Astrocyte of the spinal cord (primary cell): ENCODE data around the gene ARHGEF1.

ENCODE experiments used
- DNase-seq: peaks from one replicate; pipeline ENCODE4 v3.0.0; 2011; ENCODE audit warnings: low read depth, low spot score
- H3K4me3 ChIP-seq: 2 replicates; pipeline ENCODE4 v1.5.1; 2011; ENCODE audit warnings: low read depth, mild to moderate bottlenecking, low read length, moderate library complexity
- CTCF ChIP-seq: IDR thresholded peaks from 2 replicates; pipeline ENCODE4 v1.5.1; 2012; ENCODE audit warnings: low read depth, mild to moderate bottlenecking, low read length, inconsistent platforms
- in situ Hi-C: cut with HindIII; loops from 2 replicates; pipeline ENCODE4 v1.10.0; 2017; ENCODE audit warnings: low sequenced_read_pairs

Gene ARHGEF1

GRCh38 chr19:41915021-41915775 lies 32.2 kb downstream of the ARHGEF1 start:
- no peak for TF ChIP-seq CTCF
- in situ Hi-C loops: no loop called here
- H3K4me3 ChIP-seq: no peak overlapping the region
- DNase-seq: no peak

GRCh38 chr19:41915776-41916414 lies 32.9 kb downstream of the ARHGEF1 start:
- DNase-seq: no peak
- no peak for TF ChIP-seq CTCF
- in situ Hi-C loops: no loop called here
- no peak overlapping the region for H3K4me3 ChIP-seq

- no peak for TF ChIP-seq CTCF
- in situ Hi-C loops: no loop called here
- no peak overlapping the region for H3K4me3 ChIP-seq
- DNase-seq: no peak
Observed at GRCh38 chr19:41917676-41918075, 34.7 kb downstream of the ARHGEF1 start.

GRCh38 chr19:41918095-41918494 lies 35.1 kb downstream of the ARHGEF1 start:
- no peak overlapping the region for H3K4me3 ChIP-seq
- DNase-seq: no peak
- in situ Hi-C loops: no loop called here
- no peak for TF ChIP-seq CTCF

- H3K4me3 ChIP-seq: no peak overlapping the region
- no peak for DNase-seq
- in situ Hi-C loops: no loop called here
- no peak for TF ChIP-seq CTCF
Observed at GRCh38 chr19:41918653-41919244, 35.8 kb downstream of the ARHGEF1 start.

- DNase-seq: no peak
- no peak overlapping the region for H3K4me3 ChIP-seq
- in situ Hi-C loops: no loop called here
- no peak for TF ChIP-seq CTCF
Observed at GRCh38 chr19:41919948-41920712, 37.1 kb downstream of the ARHGEF1 start.
